Mesenchymal stem cell (in vitro differentiated cells and primary cell): ENCODE data around the gene MYO9B.

ENCODE experiments used
- DNase-seq: peaks from one replicate; pipeline ENCODE4 v3.0.0-alpha.2; 2013
- H2AFZ ChIP-seq: one replicate; pipeline ENCODE4 v1.6.1; 2013; ENCODE audit warnings: low read depth, mild to moderate bottlenecking, control low read depth, inconsistent platforms, low read length, moderate library complexity
- H2AK5ac ChIP-seq: 2 replicates; pipeline ENCODE4 v1.6.1; 2013; ENCODE audit warnings: low read length, moderate library complexity, mild to moderate bottlenecking, inconsistent platforms; ENCODE audit not compliant: severe bottlenecking
- H2BK120ac ChIP-seq: one replicate; pipeline ENCODE4 v1.6.1; 2013; ENCODE audit warnings: low read depth, mild to moderate bottlenecking, inconsistent platforms, low read length, moderate library complexity
- H2BK12ac ChIP-seq, 2 experiments: one replicate each; pipeline ENCODE4 v1.6.1; 2013; ENCODE audit warnings: inconsistent platforms in 2 of 2, low read length in 2 of 2, mild to moderate bottlenecking in 2 of 2, moderate library complexity in 2 of 2, control low read depth in 1 of 2
- H2BK15ac ChIP-seq: one replicate; pipeline ENCODE4 v1.6.1; 2013; ENCODE audit warnings: mild to moderate bottlenecking, low read depth, inconsistent platforms; ENCODE audit not compliant: poor library complexity, severe bottlenecking
- H2BK5ac ChIP-seq: 2 replicates; pipeline ENCODE4 v1.6.1; 2013; ENCODE audit warnings: low read depth, mild to moderate bottlenecking, low read length, control low read depth, inconsistent platforms; ENCODE audit not compliant: poor library complexity, severe bottlenecking
- H3K14ac ChIP-seq, 2 experiments: one replicate each; pipeline ENCODE4 v1.6.1; 2013; ENCODE audit warnings: inconsistent platforms in 2 of 2, low read length in 2 of 2, control low read depth in 1 of 2, mild to moderate bottlenecking in 1 of 2, moderate library complexity in 1 of 2
- H3K18ac ChIP-seq, 2 experiments: one replicate each; pipeline ENCODE4 v1.6.1; 2013; ENCODE audit warnings: inconsistent platforms in 2 of 2, low read length in 2 of 2, control low read depth in 1 of 2, low read depth in 1 of 2, mild to moderate bottlenecking in 1 of 2
- H3K23ac ChIP-seq, 2 experiments: one replicate each; pipeline ENCODE4 v1.6.1; 2013; ENCODE audit warnings: inconsistent platforms in 2 of 2, low read length in 2 of 2, mild to moderate bottlenecking in 2 of 2, moderate library complexity in 2 of 2, control low read depth in 1 of 2
- H3K27ac ChIP-seq: 2 replicates; pipeline ENCODE4 v1.5.1; 2013; ENCODE audit warnings: mild to moderate bottlenecking, moderate library complexity, low read length, control low read depth, inconsistent platforms; ENCODE audit not compliant: poor library complexity, severe bottlenecking
- H3K27me3 ChIP-seq, 2 experiments: 2 replicates each; pipeline versions ENCODE4 v1.6.1 to v1.7.0; 2013; ENCODE audit warnings: low read length in 2 of 2, mild to moderate bottlenecking in 2 of 2, moderate library complexity in 2 of 2, control low read depth in 1 of 2, inconsistent platforms in 1 of 2; ENCODE audit not compliant: control insufficient read depth in 1 of 2, insufficient read depth in 1 of 2
- H3K36me3 ChIP-seq, 2 experiments: 2 replicates each; pipeline versions ENCODE4 v1.6.1 to v1.7.0; 2013; ENCODE audit warnings: low read length in 2 of 2, control low read depth in 1 of 2, inconsistent platforms in 1 of 2, low read depth in 1 of 2, mild to moderate bottlenecking in 1 of 2; ENCODE audit not compliant: insufficient read depth in 2 of 2, control insufficient read depth in 1 of 2
- H3K4ac ChIP-seq, 2 experiments: one replicate each; pipeline ENCODE4 v1.6.1; 2013; ENCODE audit warnings: inconsistent platforms in 2 of 2, low read length in 2 of 2, mild to moderate bottlenecking in 2 of 2, moderate library complexity in 2 of 2, control low read depth in 1 of 2, low read depth in 1 of 2
- H3K4me1 ChIP-seq: 2 replicates; pipeline ENCODE4 v1.6.1; 2013; ENCODE audit warnings: low read depth, low read length, control low read depth; ENCODE audit not compliant: control insufficient read depth, insufficient read depth
- H3K4me2 ChIP-seq: 2 replicates; pipeline ENCODE4 v1.6.1; 2013; ENCODE audit warnings: low read length, mild to moderate bottlenecking, inconsistent platforms; ENCODE audit not compliant: poor library complexity, severe bottlenecking
- H3K4me3 ChIP-seq, 2 experiments: 2 replicates each; pipeline versions ENCODE4 v1.5.1 to v1.7.0; 2013; ENCODE audit warnings: low read length in 2 of 2, mild to moderate bottlenecking in 2 of 2, control low read depth in 1 of 2, low read depth in 1 of 2; ENCODE audit not compliant: insufficient read depth in 1 of 2
- H3K79me1 ChIP-seq: replicated peaks from 2 replicates; pipeline ENCODE4 v1.6.1; 2013; ENCODE audit warnings: mild to moderate bottlenecking, control low read depth, low read length, inconsistent platforms; ENCODE audit not compliant: poor library complexity, severe bottlenecking
- H3K9ac ChIP-seq: 2 replicates; pipeline ENCODE4 v1.7.0; 2013; ENCODE audit warnings: mild to moderate bottlenecking, low read length, moderate library complexity
- H3K9me3 ChIP-seq: 2 replicates; pipeline ENCODE4 v1.7.0; 2013; ENCODE audit warnings: mild to moderate bottlenecking, low read length; ENCODE audit not compliant: control insufficient read depth
- H4K8ac ChIP-seq: one replicate; pipeline ENCODE4 v1.6.1; 2013; ENCODE audit warnings: inconsistent platforms, mild to moderate bottlenecking, low read length, moderate library complexity
- H4K91ac ChIP-seq: one replicate; pipeline ENCODE4 v1.6.1; 2013; ENCODE audit warnings: mild to moderate bottlenecking, low read length, inconsistent platforms
- WGBS: methylation state at CpG from one replicate; pipeline ENCODE4 v1.1.7; 2013; ENCODE audit warnings: mixed read lengths; 5-methylcytosine and 5-hydroxymethylcytosine counted together

The MYO9B gene

GRCh38 chr19:17219286-17219685 is 143.7 kb downstream of the MYO9B start:
- no peak for DNase-seq
- Histone ChIP-seq H2AK5ac (no peak overlapping the region), H2BK15ac (no peak overlapping the region), H3K4ac (no peak overlapping the region), H3K9me3 (no peaks in the 10 kb centered on the region), H3K79me1 (peaks cover 12% of the 10 kb centered on the region), H2BK12ac (no peak overlapping the region), H2BK5ac (no peak overlapping the region), H3K4me1 (peaks cover 19% of the 10 kb centered on the region), H3K18ac (no peak overlapping the region), H3K36me3 (peaks cover 28 to 30% of the 10 kb centered on the region in 2 experiments), H3K4me3 (no peak overlapping the region), H4K91ac (no peak overlapping the region), H3K14ac (no peak overlapping the region), H3K4me2 (no peak overlapping the region), H3K27me3 (no peaks in the 10 kb centered on the region), H2BK120ac (peak overlapping the region; percentile 23), H3K23ac (no peak overlapping the region), H3K9ac (no peak overlapping the region), H2AFZ (no peak overlapping the region), H3K27ac (no peak overlapping the region), H4K8ac (no peak overlapping the region)
- 98% methylated on average over 8 of the region's 8 CpGs for WGBS

GRCh38 chr19:17220207-17220758 is 144.7 kb downstream of the MYO9B start:
- H3K4me1 ChIP-seq: peaks cover 13% of the 10 kb centered on the region
- no peak overlapping the region for H3K23ac ChIP-seq
- peak overlapping the region; percentile 36 for H4K91ac ChIP-seq
- no peaks in the 10 kb centered on the region for H3K9me3 ChIP-seq
- 58% methylated on average over 14 of the region's 14 CpGs for WGBS
- no peak overlapping the region for H3K14ac ChIP-seq
- DNase-seq: peak; percentile 79
- no peaks in the 10 kb centered on the region for H3K27me3 ChIP-seq
- H2BK15ac ChIP-seq: no peak overlapping the region
- H3K4me2 ChIP-seq: no peak overlapping the region
- no peak overlapping the region for H2BK5ac ChIP-seq
- peak overlapping the region; percentile 23 to 29 for H3K18ac ChIP-seq
- H3K79me1 ChIP-seq: peaks cover 7% of the 10 kb centered on the region
- H2AK5ac ChIP-seq: peak overlapping the region; percentile 23
- H2BK12ac ChIP-seq: no peak overlapping the region
- H3K4ac ChIP-seq: no peak overlapping the region
- peak overlapping the region; percentile 70 for H4K8ac ChIP-seq
- H3K36me3 ChIP-seq: peaks cover 28 to 30% of the 10 kb centered on the region in 2 experiments
- H2BK120ac ChIP-seq: no peak overlapping the region
- H2AFZ ChIP-seq: no peak overlapping the region
- H3K4me3 ChIP-seq: peak overlapping the region in 1 of 2 experiments; percentile 44
- peak overlapping the region; percentile 73 for H3K9ac ChIP-seq
- no peak overlapping the region for H3K27ac ChIP-seq

- no peak overlapping the region for H3K14ac ChIP-seq
- no peaks in the 10 kb centered on the region for H3K27me3 ChIP-seq
- WGBS: 93% methylated on average over 6 of the region's 10 CpGs
- H3K9me3 ChIP-seq: no peaks in the 10 kb centered on the region
- peaks cover 20% of the 10 kb centered on the region for H3K4me1 ChIP-seq
- no peak overlapping the region for H2BK15ac ChIP-seq
- H2BK12ac ChIP-seq: no peak overlapping the region
- H2AK5ac ChIP-seq: no peak overlapping the region
- no peak overlapping the region for H4K8ac ChIP-seq
- no peak overlapping the region for H2BK120ac ChIP-seq
- no peak overlapping the region for H2AFZ ChIP-seq
- H3K9ac ChIP-seq: no peak overlapping the region
- H3K18ac ChIP-seq: no peak overlapping the region
- H3K4ac ChIP-seq: no peak overlapping the region
- no peak overlapping the region for H3K27ac ChIP-seq
- no peak overlapping the region for H2BK5ac ChIP-seq
- H3K79me1 ChIP-seq: peaks cover 12% of the 10 kb centered on the region
- no peak overlapping the region for H3K4me3 ChIP-seq
- H3K36me3 ChIP-seq: peaks cover 14 to 25% of the 10 kb centered on the region in 2 experiments
- H3K4me2 ChIP-seq: no peak overlapping the region
- no peak overlapping the region for H4K91ac ChIP-seq
- no peak for DNase-seq
- no peak overlapping the region for H3K23ac ChIP-seq
These were observed 149.5 kb downstream of the MYO9B start for GRCh38 chr19:17225053-17225452.

- peaks cover 18% of the 10 kb centered on the region for H3K79me1 ChIP-seq
These were observed 150.7 kb downstream of the MYO9B start, which contains the start of gene OCEL1 for GRCh38 chr19:17226002-17226933. Gene OCEL1 (plus strand): TSS chr19:17226226. CDS start chr19:17226248, 22 bp downstream.

More at GRCh38 chr19:17226002-17226933, 150.7 kb downstream of the MYO9B start, which contains the start of gene OCEL1:
- Histone ChIP-seq H3K18ac (peak within 1 kb of the TSS; percentile 96 to 99), H2BK5ac (peak within 1 kb of the TSS; percentile 67), H4K8ac (peak within 1 kb of the TSS; percentile 68), H2BK120ac (peak within 1 kb of the TSS; percentile 84), H3K4me2 (peak within 1 kb of the TSS; percentile 96), H3K27me3 (no peaks in the 10 kb centered on the region), H3K23ac (peak within 1 kb of the TSS; percentile 5 to 73), H3K27ac (peak within 1 kb of the TSS; percentile 70), H3K9ac (peak within 1 kb of the TSS; percentile 86), H4K91ac (peak within 1 kb of the TSS; percentile 71), H3K4me1 (peaks cover 14% of the 10 kb centered on the region), H2AFZ (peak within 1 kb of the TSS; percentile 94), H3K36me3 (peaks cover 20 to 37% of the 10 kb centered on the region in 2 experiments), H2BK15ac (peak within 1 kb of the TSS; percentile 50), H3K4ac (peak within 1 kb of the TSS; percentile 85 to 90), H2BK12ac (peak within 1 kb of the TSS in 1 of 2 experiments; percentile 31), H2AK5ac (peak within 1 kb of the TSS; percentile 72), H3K9me3 (no peaks in the 10 kb centered on the region), H3K4me3 (peak within 1 kb of the TSS; percentile 85), H3K14ac (peak within 1 kb of the TSS in 1 of 2 experiments; percentile 71)
- under 1% methylated on average over 90 of the region's 90 CpGs for WGBS
- DNase-seq: peak; percentile 98
